Astrocyte (in vitro differentiated cells and primary cell): ENCODE data around the gene ATP8B1. TPM values are rescaled to one million over a fixed set of nuclear protein-coding genes. Genes with fewer than 3 reads are reported as not detected.
A peak's percentile ranks its signal among the peaks of the same experiment; 100 is the strongest.

Experiments used
- DNase-seq: peaks from one replicate; pipeline ENCODE4 v3.0.0-alpha.2; 2010; ENCODE audit warnings: low read depth
- FAIRE-seq: peaks from 2 replicates; lab custom pipeline; 2011; peaks lifted over from hg19 to GRCh38; lab: Jason Lieb, UNC
- H2AFZ ChIP-seq: 2 replicates; pipeline ENCODE4 v1.6.0; 2012; ENCODE audit warnings: low read depth, low read length, inconsistent platforms
- H3K27ac ChIP-seq: 2 replicates; pipeline ENCODE4 v1.5.1; 2011; ENCODE audit warnings: low read depth, low read length, inconsistent platforms
- H3K27me3 ChIP-seq: 2 replicates; pipeline ENCODE4 v1.6.0; 2011; ENCODE audit warnings: low read length, inconsistent platforms; ENCODE audit not compliant: insufficient read depth
- H3K36me3 ChIP-seq: 2 replicates; pipeline ENCODE4 v1.5.1; 2011; ENCODE audit warnings: low read length, inconsistent platforms; ENCODE audit not compliant: insufficient read depth
- H3K4me1 ChIP-seq: 2 replicates; pipeline ENCODE4 v1.5.1; 2011; ENCODE audit warnings: low read length, inconsistent platforms; ENCODE audit not compliant: insufficient read depth
- H3K4me2 ChIP-seq: 2 replicates; pipeline ENCODE4 v1.6.0; 2012; ENCODE audit warnings: low read length, inconsistent platforms
- H3K4me3 ChIP-seq: 2 replicates; pipeline ENCODE4 v1.5.1; 2011; ENCODE audit warnings: low read depth, mild to moderate bottlenecking, low read length, inconsistent platforms; ENCODE audit not compliant: insufficient read depth
- H3K79me2 ChIP-seq: 2 replicates; pipeline ENCODE4 v1.6.0; 2012; ENCODE audit warnings: mild to moderate bottlenecking, low read length, inconsistent platforms; ENCODE audit not compliant: insufficient read depth
- H3K9ac ChIP-seq: 2 replicates; pipeline ENCODE4 v1.6.0; 2012; ENCODE audit warnings: mild to moderate bottlenecking, low read length, inconsistent platforms
- H3K9me3 ChIP-seq: 2 replicates; pipeline ENCODE4 v1.5.1; 2012; ENCODE audit warnings: low read depth, mild to moderate bottlenecking, low read length, inconsistent platforms; ENCODE audit not compliant: insufficient read depth
- H4K20me1 ChIP-seq: 2 replicates; pipeline ENCODE4 v1.6.0; 2012; ENCODE audit warnings: low read length, inconsistent platforms; ENCODE audit not compliant: insufficient read depth
- H3K27ac Mint-ChIP-seq: one replicate; pipeline ENCODE4 v1.8.0; 2021; ENCODE audit warnings: mild to moderate bottlenecking, mixed read lengths; ENCODE audit not compliant: unreplicated experiment
- H3K27me3 Mint-ChIP-seq: one replicate; pipeline ENCODE4 v1.8.0; 2021; ENCODE audit warnings: low read depth, mixed read lengths; ENCODE audit not compliant: unreplicated experiment
- H3K36me3 Mint-ChIP-seq: one replicate; pipeline ENCODE4 v1.8.0; 2021; ENCODE audit warnings: low read depth, mixed read lengths; ENCODE audit not compliant: unreplicated experiment
- H3K4me1 Mint-ChIP-seq: one replicate; pipeline ENCODE4 v1.8.0; 2021; ENCODE audit warnings: low read depth, mixed read lengths; ENCODE audit not compliant: unreplicated experiment
- H3K4me3 Mint-ChIP-seq: one replicate; pipeline ENCODE4 v1.8.0; 2021; ENCODE audit warnings: mild to moderate bottlenecking, moderate library complexity, mixed read lengths; ENCODE audit not compliant: unreplicated experiment
- H3K9me3 Mint-ChIP-seq: one replicate; pipeline ENCODE4 v1.8.0; 2021; ENCODE audit warnings: mild to moderate bottlenecking, mixed read lengths; ENCODE audit not compliant: unreplicated experiment
- EZH2 ChIP-seq: IDR thresholded peaks from 2 replicates; pipeline ENCODE4 v1.6.1; 2012; ENCODE audit warnings: mild to moderate bottlenecking, low read length, inconsistent platforms; ENCODE audit not compliant: insufficient read depth
- total RNA-seq: library from RNA; stranded (reverse); gene quantifications from 2 replicates; pipeline ENCODE4 v1.2.1, GENCODE V29; 2021
- TF ChIP-seq, protein P1 (sequence below): IDR thresholded peaks from 2 replicates; pipeline ENCODE4 v1.5.1; 2011; ENCODE audit warnings: low read depth, mild to moderate bottlenecking, inconsistent platforms, low read length, moderate library complexity; ENCODE audit not compliant: insufficient read depth

The ATP8B1 gene
- total RNA-seq, 1 donor from 2014 or later, result 10.4 TPM

DNA sequence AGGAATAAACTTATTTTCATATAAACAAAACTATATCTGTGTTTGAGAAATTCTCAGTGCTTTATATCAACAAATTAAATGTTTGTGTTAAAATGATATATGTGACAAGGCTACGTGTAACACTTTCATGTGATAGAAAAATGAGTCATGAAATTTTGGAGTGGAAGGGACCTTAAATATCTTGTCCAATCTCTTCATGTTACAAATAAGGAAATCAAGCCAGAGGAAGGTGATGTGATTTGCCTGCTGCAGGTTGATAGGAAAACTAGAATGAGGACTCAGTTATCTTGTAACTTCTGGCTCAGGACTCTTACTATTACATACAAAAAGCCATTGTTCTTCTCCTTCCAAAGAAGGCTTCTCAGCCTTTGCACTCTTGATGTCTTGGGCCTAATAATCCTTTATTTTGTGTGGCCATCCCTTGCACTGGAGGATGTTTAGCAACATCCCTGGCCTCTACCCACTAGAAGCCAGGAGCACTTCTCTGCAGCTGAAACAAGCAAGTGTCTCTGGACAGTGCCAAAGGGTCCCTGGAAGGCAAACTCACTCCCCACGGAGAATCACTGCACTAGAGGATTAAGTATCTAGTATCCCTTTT, 138.4 kb downstream of the ATP8B1 start:
- Mint-ChIP-seq H3K4me1 (peaks cover 17% of the 10 kb centered on the region), H3K4me3 (no peak overlapping the region), H3K27ac (no peak overlapping the region), H3K27me3 (no peaks in the 10 kb centered on the region), H3K36me3 (peaks cover 8% of the 10 kb centered on the region), H3K9me3 (no peaks in the 10 kb centered on the region)
- no peak overlapping the region for H3K9ac ChIP-seq
- TF ChIP-seq, protein P1, sequence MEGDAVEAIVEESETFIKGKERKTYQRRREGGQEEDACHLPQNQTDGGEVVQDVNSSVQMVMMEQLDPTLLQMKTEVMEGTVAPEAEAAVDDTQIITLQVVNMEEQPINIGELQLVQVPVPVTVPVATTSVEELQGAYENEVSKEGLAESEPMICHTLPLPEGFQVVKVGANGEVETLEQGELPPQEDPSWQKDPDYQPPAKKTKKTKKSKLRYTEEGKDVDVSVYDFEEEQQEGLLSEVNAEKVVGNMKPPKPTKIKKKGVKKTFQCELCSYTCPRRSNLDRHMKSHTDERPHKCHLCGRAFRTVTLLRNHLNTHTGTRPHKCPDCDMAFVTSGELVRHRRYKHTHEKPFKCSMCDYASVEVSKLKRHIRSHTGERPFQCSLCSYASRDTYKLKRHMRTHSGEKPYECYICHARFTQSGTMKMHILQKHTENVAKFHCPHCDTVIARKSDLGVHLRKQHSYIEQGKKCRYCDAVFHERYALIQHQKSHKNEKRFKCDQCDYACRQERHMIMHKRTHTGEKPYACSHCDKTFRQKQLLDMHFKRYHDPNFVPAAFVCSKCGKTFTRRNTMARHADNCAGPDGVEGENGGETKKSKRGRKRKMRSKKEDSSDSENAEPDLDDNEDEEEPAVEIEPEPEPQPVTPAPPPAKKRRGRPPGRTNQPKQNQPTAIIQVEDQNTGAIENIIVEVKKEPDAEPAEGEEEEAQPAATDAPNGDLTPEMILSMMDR, result no peak
- TF ChIP-seq EZH2, result no peak
- H3K79me2 ChIP-seq, result peaks cover 40% of the 10 kb centered on the region
- no peak for DNase-seq
- no peak overlapping the region for H3K4me3 ChIP-seq
- H4K20me1 ChIP-seq, result no peaks in the 10 kb centered on the region
- no peak for FAIRE-seq
- peaks cover 12% of the 10 kb centered on the region for H3K4me1 ChIP-seq
- H3K27me3 ChIP-seq, result no peaks in the 10 kb centered on the region
- no peak overlapping the region for H2AFZ ChIP-seq
- H3K27ac ChIP-seq, result no peak overlapping the region
- H3K36me3 ChIP-seq, result peaks cover 56% of the 10 kb centered on the region
- H3K4me2 ChIP-seq, result no peak overlapping the region
- H3K9me3 ChIP-seq, result no peaks in the 10 kb centered on the region

DNA sequence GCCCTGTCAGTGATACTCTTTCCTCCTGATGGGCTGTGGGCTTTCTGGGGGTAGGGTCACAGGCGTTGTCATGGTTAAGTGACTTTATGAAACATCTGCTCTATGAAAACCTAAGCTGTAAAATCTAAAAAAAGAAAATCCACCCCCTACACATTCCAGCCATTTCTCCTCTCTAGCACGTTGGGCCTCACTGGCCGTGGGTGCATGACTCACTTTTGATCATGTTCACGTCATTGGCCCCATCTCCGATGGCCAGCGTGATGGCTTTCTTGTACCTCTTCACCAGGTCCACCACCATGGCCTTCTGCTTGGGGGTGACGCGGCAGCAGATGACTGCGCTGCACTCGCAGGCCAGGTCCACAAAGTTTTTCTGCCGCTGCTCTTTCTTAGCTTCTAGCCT, 142.2 kb downstream of the ATP8B1 start:
- DNase-seq (peak; percentile 76), FAIRE-seq (no peak)
- H3K4me3 ChIP-seq, result no peak overlapping the region
- H3K4me2 ChIP-seq, result peak overlapping the region; percentile 3
- peaks cover 12% of the 10 kb centered on the region for H3K4me1 ChIP-seq
- no peaks in the 10 kb centered on the region for H3K9me3 Mint-ChIP-seq
- H3K36me3 Mint-ChIP-seq, result peaks cover 8% of the 10 kb centered on the region
- H3K4me3 Mint-ChIP-seq, result no peak overlapping the region
- no peaks in the 10 kb centered on the region for H3K27me3 ChIP-seq
- H3K9me3 ChIP-seq, result peaks cover 1% of the 10 kb centered on the region
- H2AFZ ChIP-seq, result peak overlapping the region; percentile 58
- H3K36me3 ChIP-seq, result peaks cover 58% of the 10 kb centered on the region
- peak overlapping the region; percentile 52 for H3K9ac ChIP-seq
- H3K27me3 Mint-ChIP-seq, result no peaks in the 10 kb centered on the region
- H3K79me2 ChIP-seq, result peaks cover 52% of the 10 kb centered on the region
- H3K27ac Mint-ChIP-seq, result peak overlapping the region; percentile 88
- peaks cover 18% of the 10 kb centered on the region for H3K4me1 Mint-ChIP-seq
- no peaks in the 10 kb centered on the region for H4K20me1 ChIP-seq
- TF ChIP-seq EZH2, result no peak
- TF ChIP-seq, protein P1, result no peak
- H3K27ac ChIP-seq, result peak overlapping the region; percentile 86

DNA sequence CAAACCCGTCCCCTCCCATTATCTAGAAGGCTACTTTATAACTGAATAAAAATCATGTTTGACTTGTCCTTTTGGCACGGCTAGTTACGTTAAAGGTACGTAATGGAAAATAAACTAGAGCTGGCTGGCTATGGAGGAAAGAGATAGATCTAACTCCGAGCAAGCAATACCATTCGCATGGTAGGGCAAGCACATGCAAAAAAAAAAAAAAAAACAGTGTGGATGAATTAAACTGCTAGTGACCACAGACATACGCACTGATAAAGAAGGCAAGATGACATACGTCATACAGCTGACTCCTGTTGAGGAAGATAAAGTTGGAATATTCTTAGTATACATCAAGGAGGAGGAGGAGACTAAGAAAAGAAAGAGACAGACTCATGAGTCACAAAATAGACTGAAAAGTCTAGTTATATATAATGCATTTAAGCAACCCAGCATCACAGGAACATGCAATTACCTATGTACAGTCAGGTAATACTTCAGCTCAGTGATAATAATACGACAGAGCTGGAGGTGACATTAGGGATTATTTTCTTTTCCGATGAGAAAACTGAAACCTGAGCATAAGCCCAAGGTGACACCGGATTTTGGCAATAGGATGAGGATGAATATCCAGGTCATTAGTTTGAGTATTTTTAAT, 143.5 kb downstream of the ATP8B1 start:
- Histone ChIP-seq H3K4me3 (no peak overlapping the region), H3K79me2 (peaks cover 54% of the 10 kb centered on the region), H3K9ac (no peak overlapping the region), H4K20me1 (peaks cover 8% of the 10 kb centered on the region), H3K36me3 (peaks cover 65% of the 10 kb centered on the region), H3K4me1 (peaks cover 12% of the 10 kb centered on the region), H2AFZ (no peak overlapping the region), H3K27ac (peak overlapping the region; percentile 86), H3K9me3 (peaks cover 9% of the 10 kb centered on the region), H3K4me2 (no peak overlapping the region), H3K27me3 (no peaks in the 10 kb centered on the region)
- H3K27ac Mint-ChIP-seq, result peak overlapping the region; percentile 1
- H3K36me3 Mint-ChIP-seq, result peaks cover 20% of the 10 kb centered on the region
- no peak for FAIRE-seq
- H3K27me3 Mint-ChIP-seq, result no peaks in the 10 kb centered on the region
- peaks cover 16% of the 10 kb centered on the region for H3K4me1 Mint-ChIP-seq
- TF ChIP-seq, protein P1, result no peak
- no peak for TF ChIP-seq EZH2
- no peak overlapping the region for H3K4me3 Mint-ChIP-seq
- peaks cover 11% of the 10 kb centered on the region for H3K9me3 Mint-ChIP-seq
- peak; percentile 20 for DNase-seq
